Epidermal melanocyte (primary cell): ENCODE results near the gene SRGAP3.

Source experiments
- DNase-seq: peaks from one replicate; pipeline ENCODE4 v3.0.0; 2011; ENCODE audit warnings: low spot score; ENCODE audit not compliant: insufficient read length

Gene SRGAP3

GRCh38 chr3:9116336-9116735, 133.1 kb downstream of the SRGAP3 start:
- no peak for DNase-seq

GRCh38 chr3:9115336-9115735, 134.1 kb downstream of the SRGAP3 start:
- no peak for DNase-seq

- DNase-seq: no peak
These were observed 136.4 kb downstream of the SRGAP3 start for GRCh38 chr3:9113040-9113439.

- DNase-seq: no peak
These were observed 137.6 kb downstream of the SRGAP3 start for GRCh38 chr3:9111866-9112265.

GRCh38 chr3:9111417-9111816, 138.0 kb downstream of the SRGAP3 start:
- DNase-seq: no peak

- DNase-seq: no peak
These were observed 138.6 kb downstream of the SRGAP3 start for GRCh38 chr3:9110802-9111201.

- DNase-seq: no peak
These were observed 139.1 kb downstream of the SRGAP3 start for GRCh38 chr3:9110316-9110715.

GRCh38 chr3:9109568-9109914, 139.9 kb downstream of the SRGAP3 start:
- DNase-seq: no peak

- no peak for DNase-seq
These were observed 140.4 kb downstream of the SRGAP3 start for GRCh38 chr3:9108876-9109567.

- DNase-seq: no peak
These were observed 141.7 kb downstream of the SRGAP3 start for GRCh38 chr3:9107738-9108137.

GRCh38 chr3:9105421-9105820, 144.0 kb downstream of the SRGAP3 start:
- DNase-seq: no peak

- no peak for DNase-seq
These were observed 145.3 kb downstream of the SRGAP3 start for GRCh38 chr3:9104121-9104520.

- DNase-seq: no peak
These were observed 147.0 kb downstream of the SRGAP3 start for GRCh38 chr3:9102240-9102981.

GRCh38 chr3:9101286-9101685, 148.2 kb downstream of the SRGAP3 start:
- no peak for DNase-seq

GRCh38 chr3:9100513-9100894, 148.9 kb downstream of the SRGAP3 start:
- DNase-seq: no peak

- DNase-seq: no peak
These were observed 149.5 kb downstream of the SRGAP3 start for GRCh38 chr3:9099702-9100512.

GRCh38 chr3:9098716-9099675, 150.4 kb downstream of the SRGAP3 start:
- no peak for DNase-seq

GRCh38 chr3:9097495-9097894, 152.0 kb downstream of the SRGAP3 start:
- DNase-seq: no peak

- DNase-seq: no peak
These were observed 157.8 kb downstream of the SRGAP3 start for GRCh38 chr3:9091486-9092235.
